PFSK-1 (cell line): ENCODE measurements around the gene LVRN.

ENCODE experiments used
- FOXP2 ChIP-seq: optimal IDR thresholded peaks from 2 replicates; pipeline ENCODE3; 2011; ENCODE audit warnings: borderline replicate concordance, control low read depth, inconsistent platforms; ENCODE audit not compliant: insufficient read depth; ENCODE audit errors: extremely low read length, extremely low read depth
- POLR2AphosphoS5 ChIP-seq: IDR thresholded peaks from 2 replicates; pipeline ENCODE4 v1.6.1; 2012; ENCODE audit warnings: low read depth, mild to moderate bottlenecking, control low read depth, low read length, moderate library complexity
- REST ChIP-seq, 2 experiments: IDR thresholded peaks; 2 replicates each; pipeline versions ENCODE4 v1.6.1 to v1.8.0; 2011 to 2012; ENCODE audit warnings: low read depth in 2 of 2, low read length in 2 of 2, control low read depth in 1 of 2, inconsistent platforms in 1 of 2, mild to moderate bottlenecking in 1 of 2, moderate library complexity in 1 of 2; ENCODE audit not compliant: insufficient read depth in 1 of 2
- SIN3A ChIP-seq: IDR thresholded peaks from 2 replicates; pipeline ENCODE4 v1.6.1; 2012; ENCODE audit warnings: mild to moderate bottlenecking, low read length, moderate library complexity, borderline replicate concordance; ENCODE audit not compliant: insufficient read depth
- TAF1 ChIP-seq: IDR thresholded peaks from 2 replicates; pipeline ENCODE4 v1.6.1; 2012; ENCODE audit warnings: low read length, control low read depth, borderline replicate concordance; ENCODE audit not compliant: insufficient read depth

Gene LVRN

GRCh38 chr5:116011046-116011445 is 48.8 kb downstream of the LVRN start:
- no peak for TF ChIP-seq TAF1
- no peak for TF ChIP-seq FOXP2
- no peak for TF ChIP-seq REST (IDR thresholded peaks at IDR 0.05; ENCODE audit: insufficient read depth in 1 of 2, low read depth in 2 of 2, low read length in 2 of 2)
- no peak for TF ChIP-seq SIN3A
- no peak for TF ChIP-seq POLR2AphosphoS5

- TF ChIP-seq REST (IDR thresholded peaks at IDR 0.05; ENCODE audit: insufficient read depth in 1 of 2, low read depth in 2 of 2, low read length in 2 of 2) (no peak), TAF1 (no peak), FOXP2 (no peak), SIN3A (no peak), POLR2AphosphoS5 (no peak)
Observed at GRCh38 chr5:116013207-116013785, 51.0 kb downstream of the LVRN start.

GRCh38 chr5:116013936-116014335 is 51.7 kb downstream of the LVRN start:
- TF ChIP-seq FOXP2 (no peak), POLR2AphosphoS5 (no peak)

GRCh38 chr5:116023619-116024018 is 61.3 kb downstream of the LVRN start:
- TF ChIP-seq SIN3A: no peak
- TF ChIP-seq FOXP2: no peak
- no peak for TF ChIP-seq TAF1
- no peak for TF ChIP-seq REST (IDR thresholded peaks at IDR 0.05; ENCODE audit: insufficient read depth in 1 of 2, low read depth in 2 of 2, low read length in 2 of 2)
- TF ChIP-seq POLR2AphosphoS5: no peak

GRCh38 chr5:116025866-116026265 is 63.6 kb downstream of the LVRN start:
- TF ChIP-seq FOXP2 (no peak), POLR2AphosphoS5 (no peak), SIN3A (no peak), TAF1 (no peak), REST (IDR thresholded peaks at IDR 0.05; ENCODE audit: insufficient read depth in 1 of 2, low read depth in 2 of 2, low read length in 2 of 2) (no peak)
